ENCODE results near the gene TFF3.

TFF3 gene

GRCh38 chr21:42350318-42350910, 35.2 kb upstream of the TFF3 start:
- no peak for TF ChIP-seq CTCF (IDR thresholded peaks at IDR 0.05; ENCODE audit: insufficient read depth, low read length, poor library complexity, severe bottlenecking)
- Histone ChIP-seq H3K27me3 (replicated peaks; ENCODE audit: control insufficient read depth, insufficient read depth, low read length) (peaks cover 2% of the 10 kb centered on the region; the same call in 1 of the 2 replicates), H3K4me3 (replicated peaks; ENCODE audit: low read depth, low read length) (no peak overlapping the region), H3K36me3 (ENCODE audit: control insufficient read depth, insufficient read depth, low read length) (no peaks in the 10 kb centered on the region)
- DNase-seq (ENCODE audit: extremely low read depth, insufficient read length) = no peak

GRCh38 chr21:42349420-42350317, 34.5 kb upstream of the TFF3 start:
- no peak for TF ChIP-seq CTCF (IDR thresholded peaks at IDR 0.05; ENCODE audit: insufficient read depth, low read length, poor library complexity, severe bottlenecking)

DNA sequence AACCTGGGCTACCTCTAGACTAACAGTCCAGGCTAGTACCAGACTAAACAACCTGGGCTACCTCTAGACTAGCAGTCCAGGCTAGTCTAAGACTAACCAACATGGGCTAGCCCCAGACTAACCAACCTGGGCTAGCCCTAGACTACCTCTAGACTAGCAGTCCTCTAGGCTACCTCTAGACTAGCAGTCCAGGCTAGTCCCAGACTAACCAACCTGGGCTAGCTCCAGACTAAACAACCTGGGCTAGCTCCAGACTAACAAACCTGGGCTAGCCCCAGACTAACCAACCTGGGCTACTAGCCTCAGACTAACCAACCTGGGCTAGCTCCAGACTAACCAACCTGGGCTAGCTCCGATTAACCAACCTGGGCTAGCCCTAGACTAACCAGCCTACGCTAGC, 33.6 kb upstream of the TFF3 start:
- Histone ChIP-seq H3K4me3 (replicated peaks; ENCODE audit: low read depth, low read length) (no peak overlapping the region), H3K36me3 (ENCODE audit: control insufficient read depth, insufficient read depth, low read length) (no peaks in the 10 kb centered on the region), H3K27me3 (replicated peaks; ENCODE audit: control insufficient read depth, insufficient read depth, low read length) (peaks cover 2% of the 10 kb centered on the region; the same call in 1 of the 2 replicates)
- TF ChIP-seq CTCF (IDR thresholded peaks at IDR 0.05; ENCODE audit: insufficient read depth, low read length, poor library complexity, severe bottlenecking) = no peak
- no peak for DNase-seq (ENCODE audit: extremely low read depth, insufficient read length)

More at GRCh38 chr21:42349420-42350317, 34.5 kb upstream of the TFF3 start:
- H3K36me3 ChIP-seq (ENCODE audit: control insufficient read depth, insufficient read depth, low read length) = no peaks in the 10 kb centered on the region
- H3K27me3 ChIP-seq (replicated peaks; ENCODE audit: control insufficient read depth, insufficient read depth, low read length) = peaks cover 2% of the 10 kb centered on the region; the same call in 1 of the 2 replicates
- no peak overlapping the region for H3K4me3 ChIP-seq (replicated peaks; ENCODE audit: low read depth, low read length)
- no peak for DNase-seq (ENCODE audit: extremely low read depth, insufficient read length)

DNA sequence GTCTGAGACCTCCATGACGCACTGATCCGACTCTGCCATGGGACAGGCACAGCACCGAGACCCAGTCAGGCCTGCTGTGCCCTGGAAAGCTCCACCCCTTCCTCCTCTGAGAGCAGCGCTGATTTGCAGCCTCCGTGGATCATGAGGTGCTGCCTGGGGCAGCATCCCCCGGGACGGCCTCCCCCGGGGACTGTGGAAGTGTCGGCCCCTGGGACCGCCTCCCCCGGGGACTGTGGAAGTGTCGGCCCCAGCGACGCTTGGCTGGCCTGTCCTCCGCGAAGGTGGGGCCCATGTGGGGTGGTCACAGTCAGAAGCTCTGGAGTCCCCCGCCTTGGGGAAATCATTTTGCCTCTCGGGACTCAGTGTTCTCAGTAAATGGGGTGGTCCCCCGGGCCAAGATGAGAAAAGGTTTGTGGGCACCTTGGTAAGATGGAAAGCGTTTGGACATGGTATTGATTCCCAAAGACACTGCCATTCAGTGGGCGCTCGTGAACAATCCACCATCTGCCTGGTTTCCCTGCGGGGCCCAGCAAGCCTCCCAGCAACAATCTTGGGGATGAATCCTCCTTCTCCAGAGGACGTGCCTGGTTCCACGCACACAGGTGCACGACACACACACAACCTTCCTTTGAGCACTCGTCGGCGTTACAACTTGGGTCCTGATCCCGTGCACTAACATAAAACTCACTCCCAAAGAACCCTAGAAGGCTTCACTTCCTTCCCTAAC, 32.6 kb upstream of the TFF3 start:
- no peak for DNase-seq (ENCODE audit: extremely low read depth, insufficient read length)
- H3K4me3 ChIP-seq (replicated peaks; ENCODE audit: low read depth, low read length) = no peak overlapping the region
- no peak for TF ChIP-seq CTCF (IDR thresholded peaks at IDR 0.05; ENCODE audit: insufficient read depth, low read length, poor library complexity, severe bottlenecking)
- H3K36me3 ChIP-seq (ENCODE audit: control insufficient read depth, insufficient read depth, low read length) = no peaks in the 10 kb centered on the region
- peaks cover 2% of the 10 kb centered on the region; the same call in 1 of the 2 replicates for H3K27me3 ChIP-seq (replicated peaks; ENCODE audit: control insufficient read depth, insufficient read depth, low read length)

DNA sequence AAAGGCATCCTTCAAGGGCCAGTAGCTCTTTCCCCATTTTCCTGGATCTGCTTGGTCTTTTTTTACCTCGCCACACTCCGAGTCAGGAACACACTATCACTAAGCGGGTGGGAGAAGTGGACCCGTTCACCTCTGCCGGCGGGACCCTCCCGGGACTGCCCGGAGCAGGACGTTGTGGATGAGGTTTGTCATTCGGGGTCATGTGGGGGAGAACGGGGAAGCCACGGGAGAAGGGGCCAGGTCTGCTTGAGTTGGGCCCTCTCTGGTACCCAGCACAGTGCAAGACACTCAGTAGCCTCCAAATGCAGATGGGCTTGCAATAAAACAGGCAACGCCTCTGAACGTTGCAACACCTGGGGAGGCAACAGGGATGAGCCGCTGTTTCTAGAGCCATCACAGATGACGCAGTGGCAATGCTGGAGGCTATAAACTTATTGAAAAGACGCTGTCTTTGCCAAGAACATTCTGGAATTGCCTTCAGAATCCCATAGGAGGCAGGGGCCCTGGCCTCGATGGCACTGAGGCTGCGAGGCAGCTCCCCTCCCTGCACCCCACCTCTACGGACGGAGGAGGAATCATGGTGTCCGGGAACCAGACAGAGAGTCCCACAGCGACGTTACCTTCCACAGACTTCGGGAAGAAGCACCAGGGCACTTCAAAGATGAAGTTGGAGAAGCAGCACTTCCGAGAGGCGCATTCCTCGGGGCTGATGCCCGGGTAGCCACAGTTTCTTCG, 31.8 kb upstream of the TFF3 start:
- no peak for DNase-seq (ENCODE audit: extremely low read depth, insufficient read length)
- H3K27me3 ChIP-seq (replicated peaks; ENCODE audit: control insufficient read depth, insufficient read depth, low read length) = peaks cover 2% of the 10 kb centered on the region; the same call in 1 of the 2 replicates
- H3K4me3 ChIP-seq (replicated peaks; ENCODE audit: low read depth, low read length) = no peak overlapping the region
- TF ChIP-seq CTCF (IDR thresholded peaks at IDR 0.05; ENCODE audit: insufficient read depth, low read length, poor library complexity, severe bottlenecking) = no peak
- H3K36me3 ChIP-seq (ENCODE audit: control insufficient read depth, insufficient read depth, low read length) = no peaks in the 10 kb centered on the region

All from GM06990 (cell line).